Stimulated activated CD4-positive, alpha-beta T cell treated with anti-CD3 and anti-CD28 coated beads, Interleukin-1b, Interleukin-23, amount 100 ng/mL, for 4 hours (primary cell): ENCODE measurements around the gene BLOC1S4.
"Not testable (repeated sequence)": the region's sequence is repeated elsewhere in the genome, so short reads cannot be mapped to it uniquely, and the experiment has no call there.

Experiments
- DNase-seq, 2 donors: peaks; one replicate each; pipeline ENCODE4 v3.0.0-alpha.2; 2020; ENCODE audit warnings: low read depth in 2 of 2

The BLOC1S4 gene

GRCh38 chr4:6740347-6740746 lies 24.4 kb downstream of the BLOC1S4 start:
- no peak for DNase-seq

- DNase-seq = no peak
Observed at GRCh38 chr4:6742507-6742906, 26.5 kb downstream of the BLOC1S4 start.

GRCh38 chr4:6742989-6743388 lies 27.0 kb downstream of the BLOC1S4 start:
- no peak for DNase-seq

GRCh38 chr4:6746721-6747293 lies 30.8 kb downstream of the BLOC1S4 start:
- no peak for DNase-seq

DNA sequence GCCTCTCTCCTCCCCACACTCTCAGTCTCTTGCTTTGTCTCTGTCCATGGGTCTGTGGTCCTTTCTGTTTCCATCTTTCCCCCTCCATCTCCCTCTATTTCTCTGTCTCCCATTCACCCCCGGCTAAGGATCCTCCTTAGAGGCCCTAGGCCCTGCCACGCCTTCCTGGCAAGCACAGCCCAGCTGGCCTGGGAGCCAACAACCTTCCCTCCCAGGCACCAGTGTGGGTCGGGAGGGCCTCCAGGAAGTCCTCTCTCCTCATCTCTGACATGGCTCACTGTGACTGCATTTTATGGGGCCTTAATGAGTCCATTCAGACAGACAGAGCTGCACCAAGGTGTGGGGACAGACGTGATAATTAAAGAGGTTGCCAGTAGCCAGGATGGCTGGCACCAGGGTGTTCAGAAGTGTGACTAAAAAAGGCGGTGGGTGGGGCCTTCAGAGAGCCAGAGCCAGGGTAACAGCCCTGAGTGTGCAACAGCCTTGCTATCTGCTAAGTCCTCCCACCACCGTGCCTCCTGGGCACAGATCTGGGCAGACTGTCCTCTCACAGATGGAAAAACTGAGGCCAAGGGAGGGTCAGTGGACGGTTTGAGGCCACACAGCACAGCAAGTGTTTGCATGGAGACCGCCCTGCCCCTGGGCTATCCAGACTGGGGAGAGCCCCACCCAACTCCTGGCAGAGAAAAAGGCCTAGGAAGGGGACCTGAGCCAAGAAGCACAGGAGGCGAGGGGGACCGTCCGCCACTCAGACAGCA lies 31.5 kb downstream of the BLOC1S4 start:
- no peak for DNase-seq

GRCh38 chr4:6748286-6748685 lies 32.3 kb downstream of the BLOC1S4 start:
- DNase-seq = no peak

DNA sequence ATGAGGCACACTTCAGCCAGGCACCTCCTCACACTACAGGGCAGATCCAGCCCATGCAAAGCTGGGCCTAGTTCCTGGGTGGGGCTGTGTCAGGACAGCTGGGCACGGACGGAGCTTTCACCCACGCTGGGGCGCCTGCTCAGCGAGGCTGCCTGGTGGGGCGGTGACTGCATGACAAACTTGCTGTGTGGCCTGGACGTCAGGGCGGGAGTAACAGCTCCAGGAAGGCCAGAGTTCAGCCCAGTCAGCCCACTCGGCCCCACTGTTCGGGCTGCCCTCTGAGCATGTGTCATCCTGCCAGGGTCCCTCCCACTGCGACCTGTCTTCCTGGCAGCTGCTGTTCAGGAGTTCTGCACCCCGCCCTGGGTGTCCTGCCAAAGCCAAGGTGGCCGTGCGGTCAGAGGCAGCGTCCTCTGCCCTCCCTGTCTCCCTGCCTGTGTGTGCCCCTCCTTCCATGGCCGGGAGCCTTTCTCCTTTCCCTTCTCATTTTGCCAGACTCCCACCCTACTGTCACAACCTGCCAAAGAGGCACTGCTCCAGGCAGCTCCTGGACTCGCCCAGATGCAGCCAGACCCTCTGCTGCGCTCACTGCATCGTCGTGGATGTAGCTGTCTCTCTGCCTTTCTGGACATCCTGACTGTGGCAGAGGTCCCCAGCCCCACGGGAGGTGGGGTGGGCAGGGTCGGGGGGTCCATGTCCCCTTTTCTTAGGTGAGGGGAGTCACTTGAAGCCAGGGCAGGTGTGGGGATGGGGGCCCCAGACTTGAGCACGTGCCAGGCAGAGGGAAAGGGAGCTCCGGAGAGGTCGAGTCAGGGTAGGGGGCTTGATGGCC lies 33.6 kb downstream of the BLOC1S4 start:
- DNase-seq = no peak

GRCh38 chr4:6750286-6751221 lies 34.6 kb downstream of the BLOC1S4 start:
- no peak for DNase-seq

- DNase-seq = no peak
Observed at GRCh38 chr4:6751611-6752485, 35.9 kb downstream of the BLOC1S4 start.

- no peak for DNase-seq
Observed at GRCh38 chr4:6752486-6752829, 36.5 kb downstream of the BLOC1S4 start.

- DNase-seq = no peak
Observed at GRCh38 chr4:6753103-6753560, 37.2 kb downstream of the BLOC1S4 start.

DNA sequence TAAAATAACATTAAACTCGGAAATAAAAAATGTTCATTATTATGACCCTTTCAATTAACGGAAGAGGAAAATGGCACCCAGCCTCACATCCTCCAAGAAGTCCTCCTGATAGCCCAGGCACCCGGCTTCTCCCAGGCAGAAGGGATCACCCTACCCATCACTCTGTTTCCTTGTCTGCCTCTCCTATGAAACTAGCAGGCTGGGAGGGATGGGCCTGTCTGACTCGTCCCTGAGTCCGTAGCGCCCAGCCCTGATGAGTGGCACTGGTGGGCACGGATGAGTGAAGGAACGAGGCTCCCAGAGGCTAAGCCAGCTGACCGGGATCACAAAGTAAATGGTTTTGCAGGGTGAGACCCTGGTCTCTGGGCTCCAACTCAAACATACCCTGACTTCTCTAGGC lies 37.9 kb downstream of the BLOC1S4 start:
- DNase-seq = no peak

- no peak for DNase-seq
Observed at GRCh38 chr4:6754481-6755087, 38.6 kb downstream of the BLOC1S4 start.

DNA sequence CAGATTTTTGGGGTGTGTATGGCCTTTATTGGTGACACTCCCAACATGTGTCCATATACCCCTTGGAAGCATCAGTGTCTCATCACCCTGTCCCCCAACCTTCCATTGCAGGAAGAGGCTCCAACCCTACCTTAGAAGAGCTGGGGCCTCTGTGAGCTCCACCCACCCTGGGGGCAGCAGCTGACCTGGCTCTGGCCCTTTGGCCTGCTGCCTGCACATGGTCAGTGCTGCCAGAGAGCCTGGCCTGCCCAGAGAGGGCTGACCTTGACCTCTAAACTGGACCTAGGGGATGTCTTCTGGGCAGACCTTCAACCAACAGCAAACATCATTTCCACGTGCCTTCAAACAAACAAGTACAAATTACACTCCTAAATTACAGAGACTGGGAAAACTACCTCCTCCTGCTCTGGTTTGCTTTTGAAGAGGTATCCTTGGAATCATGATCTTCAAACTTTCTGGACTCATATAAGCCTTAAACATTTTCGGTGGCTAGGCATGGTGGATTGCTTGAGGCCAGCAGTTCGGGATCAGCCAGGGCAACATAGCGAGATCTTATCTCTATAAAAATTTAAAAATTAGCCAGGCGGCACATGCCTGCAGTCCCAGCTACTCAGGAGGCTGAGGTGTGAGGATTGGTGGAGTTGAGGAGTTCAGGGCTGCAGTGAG lies 39.2 kb downstream of the BLOC1S4 start:
- DNase-seq = no peak

GRCh38 chr4:6756345-6756744 lies 40.4 kb downstream of the BLOC1S4 start:
- DNase-seq = not testable (repeated sequence)

DNA sequence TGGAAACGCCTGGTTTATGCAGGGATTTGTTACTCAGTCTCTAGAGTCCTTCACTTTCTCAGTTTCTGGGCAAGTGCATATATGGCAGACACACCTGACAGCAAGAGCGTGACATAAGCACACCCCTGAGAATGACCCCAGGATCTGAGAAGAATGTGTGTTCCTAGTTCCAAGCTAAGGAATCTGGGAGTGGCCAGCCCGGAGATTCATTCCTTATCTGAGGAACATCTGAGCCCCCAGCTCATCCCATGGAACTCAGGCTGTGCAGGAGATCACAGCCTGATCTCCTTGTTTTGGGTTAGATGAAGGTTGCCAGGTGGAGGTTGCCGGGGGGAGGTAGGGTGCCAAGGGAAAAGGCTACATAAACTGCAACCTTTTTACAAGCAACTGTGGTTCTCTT lies 42.8 kb downstream of the BLOC1S4 start:
- no peak for DNase-seq

DNA sequence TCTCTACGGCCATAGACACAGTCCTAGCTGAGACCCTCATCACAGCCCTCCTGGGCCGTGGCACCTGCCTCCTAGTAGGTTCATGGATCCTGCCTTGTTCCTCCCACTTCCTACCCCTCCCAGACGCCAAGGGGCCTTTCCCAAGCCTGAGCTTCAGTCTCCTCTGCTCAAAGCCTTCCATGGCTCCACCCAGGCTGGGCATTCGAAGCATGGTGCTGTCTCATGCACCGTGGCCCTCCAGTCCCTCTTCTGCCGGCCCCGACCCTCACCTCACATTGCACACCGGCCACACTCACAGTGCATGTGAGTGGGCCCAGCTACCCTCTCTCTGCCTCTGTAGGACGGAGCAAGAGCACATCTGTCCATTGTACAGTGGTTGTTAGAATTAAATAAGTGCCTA lies 44.9 kb downstream of the BLOC1S4 start:
- DNase-seq = no peak

- DNase-seq = no peak
Observed at GRCh38 chr4:6761649-6762615, 46.0 kb downstream of the BLOC1S4 start.
